Spleen (tissue), 11 donors: ENCODE data around the gene TRIM63. TPM values are rescaled to one million over a fixed set of nuclear protein-coding genes. Genes with fewer than 3 reads are reported as not detected.

ENCODE experiments used
- DNase-seq: peaks from one replicate; pipeline ENCODE4 v3.0.0-alpha.2; 2020
- H3K27ac ChIP-seq, 8 donors: fragments of 200-600 bp; sonication (generic) in 7 of 8; 1 replicate in 4 of 8; 2 replicates in 4 of 8; pipeline versions ENCODE4 v1.5.0 to v1.8.0; 2016 to 2021; ENCODE audit warnings: inconsistent platforms in 4 of 8, mild to moderate bottlenecking in 4 of 8, moderate library complexity in 1 of 8
- H3K27me3 ChIP-seq, 7 donors: fragments of 200-600 bp; sonication (generic) in 6 of 7; replicated peaks in 1 of 7; 1 replicate in 4 of 7; 2 replicates in 3 of 7; pipeline versions ENCODE4 v1.5.0 to v1.8.0; 2016 to 2021; ENCODE audit warnings: inconsistent platforms in 3 of 7, mild to moderate bottlenecking in 1 of 7
- H3K36me3 ChIP-seq, 6 donors: fragments of 200-600 bp; sonication (generic) in 5 of 6; 1 replicate in 4 of 6; 2 replicates in 2 of 6; pipeline versions ENCODE4 v1.5.0 to v1.8.0; 2016 to 2021; ENCODE audit warnings: inconsistent platforms in 2 of 6
- H3K4me1 ChIP-seq, 6 donors: fragments of 200-600 bp; sonication (generic) in 5 of 6; 1 replicate in 3 of 6; 2 replicates in 3 of 6; pipeline versions ENCODE4 v1.5.0 to v1.8.0; 2016 to 2021; ENCODE audit warnings: inconsistent platforms in 3 of 6
- H3K4me3 ChIP-seq, 8 donors: fragments of 200-600 bp; sonication (generic) in 7 of 8; 1 replicate in 4 of 8; 2 replicates in 4 of 8; pipeline versions ENCODE4 v1.5.0 to v1.8.0; 2016 to 2021; ENCODE audit warnings: inconsistent platforms in 4 of 8, mild to moderate bottlenecking in 4 of 8, moderate library complexity in 2 of 8
- H3K9me3 ChIP-seq, 8 donors: fragments of 200-600 bp; sonication (generic) in 7 of 8; 1 replicate in 4 of 8; 2 replicates in 4 of 8; pipeline versions ENCODE4 v1.5.0 to v1.8.0; 2016 to 2021; ENCODE audit warnings: inconsistent platforms in 4 of 8
- CTCF ChIP-seq, 11 experiments: fragments of 200-600 bp in 7 of 11; fragments of 450-650 bp in 4 of 11; sonication (generic) in 4 of 11; IDR thresholded peaks in 8 of 11; conservative IDR thresholded peaks in 3 of 11; 1 replicate in 7 of 11; 2 replicates in 4 of 11; pipeline versions ENCODE4 v1.4.0 to v1.8.0; 2016 to 2021; ENCODE audit warnings: antibody characterized with exemption in 11 of 11, inconsistent platforms in 4 of 11, mild to moderate bottlenecking in 1 of 11
- POLR2A ChIP-seq, 3 donors: fragments of 450-650 bp; IDR thresholded peaks; one replicate each; pipeline ENCODE4 v1.5.1; 2017; ENCODE audit warnings: antibody characterized with exemption in 3 of 3, mild to moderate bottlenecking in 1 of 3
- POLR2AphosphoS5 ChIP-seq, 3 donors: sonication (generic); formaldehyde crosslinking; IDR thresholded peaks; one replicate each; pipeline ENCODE4 v1.5.1; 2017; ENCODE audit warnings: antibody characterized with exemption in 3 of 3
- WGBS, 5 donors: extraction: QIAGEN DNeasy Blood & Tissue Kit in 3 of 5; methylation state at CpG; one replicate each; pipeline versions ENCODE4 v1.1.5 to v1.1.7; 2013 to 2018; 5-methylcytosine and 5-hydroxymethylcytosine counted together
- intact Hi-C: fragments of 100-400 bp; cut with DNase I; formaldehyde crosslinking; loops from one replicate; pipeline ENCODE4 v1.15.0; 2023; ENCODE audit warnings: low total_unique reads
- polyA plus RNA-seq, 3 donors: library from polyadenylated mRNA; stranded (reverse); fragments of 200-250 nt; gene quantifications; one replicate each; pipeline ENCODE4 v1.2.1, GENCODE V29; 2013
- total RNA-seq, 7 donors: library from RNA; depleted of rRNA in 3 of 7; stranded (reverse); fragments of >200 nt in 3 of 7; fragmentation: NEBNext Ultra II Directional in 4 of 7; extraction: Animal tissue kit (Norgen Biotek cat#: 25700) in 4 of 7; gene quantifications; one replicate each; pipeline versions ENCODE4 v1.1.0 to v1.2.1, GENCODE V29; 2016 to 2021
- donor health status: healthy with polysubstance abuse.
- donor health status: DM: no; HTN: no; CAD: no; lungs with moderate emphysema.
- donor health status: DM: no; HTN: no; CAD: no.
- donor health status: Bipolar disorder and iron deficiency.
- donor health status: healthy.
- donor health status: DM: no; HTN: no; CAD: no.
- donor health status: DM: yes; HTN: yes; CAD: no.

The TRIM63 gene
- total and polyA plus RNA-seq, 10 donors, result 0.13 to 0.61 (median 0.30) TPM; not detected in 5

- H3K27ac ChIP-seq, result no peak overlapping the region
- intact Hi-C loops, result no loop called here
- DNase-seq, result no peak
- TF ChIP-seq CTCF (IDR thresholded peaks at IDR 0.05 in 8 of 11, conservative IDR thresholded peaks at IDR 0.05 in 3 of 11), result no peak
- no peak for TF ChIP-seq POLR2AphosphoS5 (IDR thresholded peaks at IDR 0.05)
- no peak for TF ChIP-seq POLR2A (IDR thresholded peaks at IDR 0.05)
- H3K4me1 ChIP-seq, result peaks cover 4 to 15% (median 12%) of the 10 kb centered on the region in 6 donors
- no peaks in the 10 kb centered on the region for H3K9me3 ChIP-seq
- 6 to 7% (median 6%) methylated on average over 20 to 57 of the region's 57 CpGs; no CpG with 5 or more reads in 1 of the 5 donors for WGBS, 5 donors
- peak overlapping the region in 4 of 8 donors; percentile 2 to 51 (median 12) for H3K4me3 ChIP-seq
- no peaks in the 10 kb centered on the region for H3K36me3 ChIP-seq
- H3K27me3 ChIP-seq, result peaks cover 0 to 94% (median 44%) of the 10 kb centered on the region in 7 donors
Observed at GRCh38 chr1:26046246-26047095, 21.0 kb downstream of the TRIM63 start.

- H3K36me3 ChIP-seq, result no peaks in the 10 kb centered on the region
- intact Hi-C loops, result no loop called here
- no peak for DNase-seq
- H3K27me3 ChIP-seq, result peaks cover 0 to 93% (median 44%) of the 10 kb centered on the region in 7 donors
- WGBS, 5 donors, result 0 to 2% (median 1%) methylated on average over 15 to 62 of the region's 62 CpGs
- H3K27ac ChIP-seq, result no peak within 1 kb of the TSS
- TF ChIP-seq CTCF (IDR thresholded peaks at IDR 0.05 in 8 of 11, conservative IDR thresholded peaks at IDR 0.05 in 3 of 11) (no peak), POLR2AphosphoS5 (IDR thresholded peaks at IDR 0.05) (no peak), POLR2A (IDR thresholded peaks at IDR 0.05) (no peak)
- peak within 1 kb of the TSS in 4 of 8 donors; percentile 2 to 51 (median 12) for H3K4me3 ChIP-seq
- no peaks in the 10 kb centered on the region for H3K9me3 ChIP-seq
- H3K4me1 ChIP-seq, result peaks cover 4 to 15% (median 12%) of the 10 kb centered on the region in 6 donors
Observed at GRCh38 chr1:26045722-26046245, 21.6 kb downstream of the TRIM63 start, which contains the start of gene SLC30A2. Gene SLC30A2 (minus strand): TSS chr1:26046118. CDS start chr1:26045896, 222 bp downstream.

- no peaks in the 10 kb centered on the region for H3K9me3 ChIP-seq
- peak overlapping the region in 1 of 8 donors; percentile 51 for H3K4me3 ChIP-seq
- H3K27ac ChIP-seq, result no peak overlapping the region
- TF ChIP-seq POLR2A (IDR thresholded peaks at IDR 0.05) (no peak), POLR2AphosphoS5 (IDR thresholded peaks at IDR 0.05) (no peak), CTCF (IDR thresholded peaks at IDR 0.05 in 8 of 11, conservative IDR thresholded peaks at IDR 0.05 in 3 of 11) (no peak)
- peaks cover 4 to 15% (median 12%) of the 10 kb centered on the region in 6 donors for H3K4me1 ChIP-seq
- H3K36me3 ChIP-seq, result no peaks in the 10 kb centered on the region
- intact Hi-C loops, result no loop called here
- DNase-seq, result no peak
- 30 to 49% (median 35%) methylated on average over 12 to 29 of the region's 29 CpGs for WGBS, 5 donors
- H3K27me3 ChIP-seq, result peaks cover 0 to 90% (median 44%) of the 10 kb centered on the region in 7 donors
Observed at GRCh38 chr1:26044971-26045721, 22.3 kb downstream of the TRIM63 start.
